Stimulated activated CD8-positive, alpha-beta memory T cell treated with anti-CD3 and anti-CD28 coated beads, Interleukin-15, amount 100 ng/mL, for 4 hours (primary cell): ENCODE results near the gene ERLEC1.
"Not testable (repeated sequence)": the region's sequence is repeated elsewhere in the genome, so short reads cannot be mapped to it uniquely, and the experiment has no call there.

ENCODE experiments used
- DNase-seq, 2 donors: peaks; one replicate each; pipeline ENCODE4 v3.0.0-alpha.2; 2020; ENCODE audit warnings: low read depth in 2 of 2

The ERLEC1 gene

GRCh38 chr2:53782676-53783075 is 4.2 kb upstream of the ERLEC1 start:
- no peak for DNase-seq

GRCh38 chr2:53784436-53784835 is 2.4 kb upstream of the ERLEC1 start:
- no peak for DNase-seq

GRCh38 chr2:53785366-53785765 is 1.5 kb upstream of the ERLEC1 start:
- DNase-seq: no peak

- no peak for DNase-seq
These were observed 516 bp upstream of the ERLEC1 start for GRCh38 chr2:53786352-53786704.

- no peak for DNase-seq
These were observed 908 bp downstream of the ERLEC1 start for GRCh38 chr2:53787614-53788289.

- DNase-seq: no peak
These were observed 6.4 kb downstream of the ERLEC1 start for GRCh38 chr2:53793261-53793660.

- DNase-seq: no peak
These were observed 7.0 kb downstream of the ERLEC1 start for GRCh38 chr2:53793821-53794220.

- DNase-seq: no peak
These were observed 14.7 kb downstream of the ERLEC1 start for GRCh38 chr2:53801547-53801946.

- DNase-seq: no peak
These were observed 15.8 kb downstream of the ERLEC1 start for GRCh38 chr2:53802617-53803151.

GRCh38 chr2:53811601-53812000 is 24.8 kb downstream of the ERLEC1 start:
- DNase-seq: no peak

GRCh38 chr2:53813151-53813550 is 26.3 kb downstream of the ERLEC1 start:
- no peak for DNase-seq

GRCh38 chr2:53818854-53819435 is 32.1 kb downstream of the ERLEC1 start:
- no peak for DNase-seq

- no peak for DNase-seq
These were observed 32.8 kb downstream of the ERLEC1 start for GRCh38 chr2:53819634-53820033.

GRCh38 chr2:53820048-53820447 is 33.2 kb downstream of the ERLEC1 start:
- no peak for DNase-seq

- no peak for DNase-seq
These were observed 33.9 kb downstream of the ERLEC1 start for GRCh38 chr2:53820711-53821110.

- no peak for DNase-seq
These were observed 35.0 kb downstream of the ERLEC1 start for GRCh38 chr2:53821810-53822209.

GRCh38 chr2:53823639-53824038 is 36.8 kb downstream of the ERLEC1 start:
- DNase-seq: not testable (repeated sequence)

- DNase-seq: no peak
These were observed 39.2 kb downstream of the ERLEC1 start for GRCh38 chr2:53826030-53826410.

- DNase-seq: no peak
These were observed 39.9 kb downstream of the ERLEC1 start for GRCh38 chr2:53826587-53827397.

- no peak for DNase-seq
These were observed 40.7 kb downstream of the ERLEC1 start for GRCh38 chr2:53827398-53828175.

- DNase-seq: no peak
These were observed 41.5 kb downstream of the ERLEC1 start for GRCh38 chr2:53828331-53828730.
